Transverse colon (tissue), 4 donors: ENCODE measurements around the gene KIF16B.

ENCODE experiments used
- CTCF ChIP-seq, 5 experiments: fragments of 200-600 bp in 3 of 5; fragments of 450-650 bp in 2 of 5; sonication (generic) in 3 of 5; IDR thresholded peaks; 1 replicate in 2 of 5; 2 replicates in 3 of 5; pipeline ENCODE4 v1.5.1; 2016 to 2017; ENCODE audit warnings: antibody characterized with exemption in 5 of 5, inconsistent platforms in 3 of 5, mild to moderate bottlenecking in 2 of 5, moderate library complexity in 1 of 5
- EP300 ChIP-seq: sonication (generic); formaldehyde crosslinking; IDR thresholded peaks from one replicate; pipeline ENCODE4 v1.6.1; 2017; ENCODE audit warnings: antibody characterized with exemption, low read depth
- POLR2A ChIP-seq: fragments of 450-650 bp; IDR thresholded peaks from one replicate; pipeline ENCODE4 v1.6.1; 2016; ENCODE audit warnings: antibody characterized with exemption, mild to moderate bottlenecking, moderate library complexity
- POLR2AphosphoS5 ChIP-seq, 3 donors: sonication (generic); formaldehyde crosslinking; IDR thresholded peaks; one replicate each; pipeline ENCODE4 v1.6.1; 2016; ENCODE audit warnings: antibody characterized with exemption in 3 of 3

- no peak for TF ChIP-seq POLR2A
- no peak for TF ChIP-seq CTCF (IDR thresholded peaks at IDR 0.05)
- no peak for TF ChIP-seq POLR2AphosphoS5 (IDR thresholded peaks at IDR 0.05)
- TF ChIP-seq EP300: no peak
These were observed 11.0 kb downstream of the KIF16B start for GRCh38 chr20:16562259-16562658.
